Limb (tissue), 2 donors: ENCODE data around the gene CMTM2.
"Not testable (repeated sequence)": the region's sequence is repeated elsewhere in the genome, so short reads cannot be mapped to it uniquely, and the experiment has no call there.

ENCODE experiments used
- DNase-seq, 2 donors: peaks; one replicate each; pipeline ENCODE4 v3.0.0-alpha.2; 2016; ENCODE audit errors: extremely low spot score in 2 of 2

CMTM2 gene

DNA sequence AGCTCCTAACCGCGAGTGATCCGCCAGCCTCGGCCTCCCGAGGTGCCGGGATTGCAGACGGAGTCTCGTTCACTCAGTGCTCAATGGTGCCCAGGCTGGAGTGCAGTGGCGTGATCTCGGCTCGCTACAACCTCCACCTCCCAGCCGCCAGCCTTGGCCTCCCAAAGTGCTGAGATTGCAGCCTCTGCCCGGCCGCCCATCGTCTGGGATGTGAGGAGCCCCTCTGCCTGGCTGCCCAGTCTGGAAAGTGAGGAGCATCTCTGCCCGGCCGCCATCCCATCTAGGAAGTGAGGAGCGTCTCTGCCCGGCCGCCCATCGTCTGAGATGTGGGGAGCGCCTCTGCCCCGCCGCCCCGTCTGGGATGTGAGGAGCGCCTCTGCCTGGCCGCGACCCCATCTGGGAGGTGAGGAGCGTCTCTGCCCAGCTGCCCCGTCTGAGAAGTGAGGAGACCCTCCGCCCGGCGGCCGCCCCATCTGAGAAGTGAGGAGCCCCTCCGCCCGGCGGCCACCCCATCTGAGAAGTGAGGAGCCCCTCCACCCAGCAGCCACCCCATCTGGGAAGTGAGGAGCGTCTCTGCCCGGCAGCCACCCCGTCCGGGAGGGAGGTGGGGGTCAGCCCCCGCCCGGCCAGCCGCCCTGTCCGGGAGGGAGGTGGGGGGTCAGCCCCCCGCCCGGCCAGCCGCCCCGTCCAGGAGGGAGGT, 51.4 kb downstream of the CMTM2 start:
- not testable (repeated sequence) for DNase-seq

DNA sequence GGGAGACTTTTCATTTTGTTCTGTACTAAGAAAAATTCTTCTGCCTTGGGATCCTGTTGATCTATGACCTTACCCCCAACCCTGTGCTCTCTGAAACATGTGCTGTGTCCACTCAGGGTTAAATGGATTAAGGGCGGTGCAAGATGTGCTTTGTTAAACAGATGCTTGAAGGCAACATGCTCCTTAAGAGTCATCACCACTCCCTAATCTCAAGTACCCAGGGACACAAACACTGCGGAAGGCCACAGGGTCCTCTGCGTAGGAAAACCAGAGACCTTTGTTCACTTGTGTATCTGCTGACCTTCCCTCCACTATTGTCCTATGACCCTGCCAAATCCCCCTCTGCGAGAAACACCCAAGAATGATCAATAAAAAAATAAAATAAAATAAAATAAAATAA, 52.3 kb downstream of the CMTM2 start:
- not testable (repeated sequence) for DNase-seq

DNA sequence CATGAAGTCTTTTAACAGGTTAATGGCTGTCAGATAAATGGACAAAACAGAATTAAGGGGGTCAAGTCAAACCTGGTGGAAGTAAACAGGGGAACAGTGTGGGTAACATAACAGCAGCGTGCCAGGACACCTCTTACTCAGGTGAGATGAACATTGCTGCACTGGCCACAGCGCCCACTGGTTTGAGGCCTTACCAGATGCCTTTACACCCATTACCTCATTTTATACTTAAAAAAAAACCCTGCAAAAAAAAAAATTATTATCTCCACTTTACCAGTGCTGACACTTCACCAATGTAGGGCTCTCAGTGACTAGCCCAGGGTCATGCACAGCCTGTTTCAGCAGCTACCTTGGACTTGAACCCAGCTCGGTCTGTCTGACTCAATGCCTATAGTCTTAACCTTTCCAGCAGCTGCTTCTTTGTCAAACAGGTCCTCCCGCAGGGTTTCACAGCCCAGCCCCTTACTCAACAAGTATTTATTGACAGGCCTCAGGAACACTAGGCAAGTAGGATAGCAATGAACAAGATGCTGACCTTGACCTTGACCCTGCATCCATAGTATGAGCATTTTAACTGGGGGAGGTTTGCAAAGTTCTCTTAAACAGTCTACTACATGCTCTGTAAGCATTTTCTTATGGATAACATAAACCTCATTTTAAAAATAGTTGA, 55.4 kb downstream of the CMTM2 start:
- DNase-seq = no peak

DNA sequence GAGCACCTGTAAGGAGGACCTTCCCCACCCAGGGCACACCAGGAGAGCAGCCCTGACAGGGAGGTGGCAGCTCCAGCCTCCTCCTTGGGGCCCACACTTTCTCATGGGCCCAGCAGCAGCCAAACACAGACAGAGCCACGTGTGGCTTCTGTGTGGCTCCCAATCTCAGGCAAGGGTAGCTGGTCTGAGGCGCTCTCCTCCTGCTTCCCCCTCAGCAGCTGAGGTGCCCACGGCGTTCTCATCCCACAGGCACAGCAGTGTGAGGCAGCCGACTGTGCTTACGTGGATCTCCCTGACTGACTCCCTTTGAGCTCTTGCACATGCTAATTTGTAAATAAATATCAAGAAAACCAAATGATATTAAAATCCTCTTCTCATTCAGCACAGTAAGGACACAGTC, 56.1 kb downstream of the CMTM2 start:
- no peak for DNase-seq

DNA sequence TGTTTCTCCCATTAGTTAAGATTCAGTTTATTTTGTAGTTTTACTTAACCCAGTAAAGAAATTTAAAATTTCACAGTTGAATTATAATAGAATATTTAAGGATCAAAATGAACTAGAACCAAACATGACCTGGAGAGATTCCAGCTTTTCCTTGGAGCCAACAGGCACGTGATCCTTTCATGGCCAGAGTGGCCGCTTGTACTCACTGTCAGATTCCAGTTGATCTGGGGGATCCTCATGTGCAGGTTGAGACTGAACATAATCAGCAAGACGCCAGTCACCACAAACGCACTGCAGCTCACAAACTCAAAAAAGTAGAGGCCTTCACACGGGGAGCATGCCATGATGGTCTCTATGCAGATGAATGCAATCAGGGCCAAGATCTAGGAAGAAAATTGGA, 56.9 kb downstream of the CMTM2 start:
- DNase-seq = no peak

DNA sequence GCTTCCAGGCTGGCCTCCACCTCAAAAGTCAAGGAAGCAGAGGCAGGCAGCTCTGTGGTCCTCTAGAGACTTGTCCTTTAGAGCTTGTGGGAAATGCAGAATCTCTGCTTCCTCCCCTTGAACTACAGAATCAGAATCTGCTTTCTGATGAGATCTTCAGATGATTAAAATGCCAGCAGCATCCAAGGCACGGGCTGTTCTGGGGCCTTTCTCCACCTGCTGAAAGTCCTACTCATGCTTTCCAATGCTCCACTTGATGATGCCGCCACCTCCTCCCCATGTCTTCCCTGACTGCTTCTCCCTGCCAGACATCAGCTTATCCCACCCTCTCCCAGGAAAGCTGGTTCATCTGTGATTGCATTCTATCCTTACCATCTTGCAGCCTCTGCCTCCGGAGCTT, 58.5 kb downstream of the CMTM2 start:
- DNase-seq = no peak
